GM12878 (cell line): ENCODE data around the gene KICS2.

Experiments used
- BACH1 ChIP-seq: fragments of 450-650 bp; IDR thresholded peaks from 2 replicates; pipeline ENCODE4 v1.6.1; 2017; ENCODE audit warnings: mild to moderate bottlenecking, borderline replicate concordance
- BHLHE40 ChIP-seq, 2 experiments: fragments of 450-650 bp in 1 of 2; IDR thresholded peaks; 2 replicates each; pipeline ENCODE4 v1.6.1; 2011 to 2017; ENCODE audit warnings: low read depth in 2 of 2, borderline replicate concordance in 1 of 2, improper control_type of control experiment in 1 of 2, low read length in 1 of 2, mild to moderate bottlenecking in 1 of 2
- EZH2 ChIP-seq: IDR thresholded peaks from 2 replicates; pipeline ENCODE4 v1.6.1; 2012; ENCODE audit warnings: low read depth, mild to moderate bottlenecking, control low read depth, inconsistent platforms, low read length, borderline replicate concordance; ENCODE audit not compliant: control insufficient read depth
- POLR2A ChIP-seq: IDR thresholded peaks from 2 replicates; pipeline ENCODE4 v1.6.1; 2011; ENCODE audit warnings: low read depth, mild to moderate bottlenecking, low read length
- TCF7 ChIP-seq: IDR thresholded peaks from 2 replicates; pipeline ENCODE4 v1.6.1; 2014; ENCODE audit warnings: antibody characterized with exemption, borderline replicate concordance
- YY1 ChIP-seq: IDR thresholded peaks from 2 replicates; pipeline ENCODE4 v1.6.1; 2011; ENCODE audit warnings: low read depth, mild to moderate bottlenecking, low read length
- ZNF217 ChIP-seq: fragments of 450-650 bp; IDR thresholded peaks from 2 replicates; pipeline ENCODE4 v1.6.1; 2017; ENCODE audit warnings: antibody characterized with exemption, mild to moderate bottlenecking
- TF ChIP-seq, protein P1 (sequence below), 3 experiments: IDR thresholded peaks in 2 of 3; conservative IDR thresholded peaks in 1 of 3; 2 replicates each; pipeline ENCODE4 v1.5.1; 2011; ENCODE audit warnings: low read depth in 3 of 3, low read length in 3 of 3, mild to moderate bottlenecking in 3 of 3, control low read depth in 2 of 3, moderate library complexity in 2 of 3, inconsistent platforms in 1 of 3, mixed read lengths in 1 of 3; ENCODE audit not compliant: control insufficient read depth in 2 of 3, insufficient read depth in 1 of 3; ENCODE audit errors: extremely low read depth in 1 of 3
- TF ChIP-seq, protein P2 (sequence below): fragments of 150-350 bp; IDR thresholded peaks from 2 replicates; pipeline ENCODE4 v1.6.1; 2016; ENCODE audit warnings: low read depth, low read length

DNA sequence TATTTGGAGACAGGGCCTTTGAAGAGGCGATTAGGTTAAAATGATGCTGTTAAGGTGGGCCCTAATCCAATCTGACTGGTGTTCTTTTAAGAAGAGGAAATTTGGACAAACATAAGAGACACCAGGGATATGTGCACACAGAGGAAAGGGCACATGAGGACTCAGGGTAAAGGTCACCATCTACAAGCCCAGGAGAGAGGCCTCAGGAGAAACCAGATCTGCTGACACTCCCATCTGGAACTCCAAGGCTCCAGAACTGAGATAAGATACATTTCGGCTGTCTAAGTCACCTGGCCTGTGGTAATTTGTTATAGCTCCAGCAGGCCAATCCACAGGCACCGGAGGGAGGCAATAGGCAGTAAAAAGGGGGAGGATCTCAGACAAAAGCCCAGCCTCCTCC is 48.6 kb downstream of the KICS2 start:
- no peak for TF ChIP-seq EZH2
- no peak for TF ChIP-seq ZNF217
- TF ChIP-seq, protein P1, sequence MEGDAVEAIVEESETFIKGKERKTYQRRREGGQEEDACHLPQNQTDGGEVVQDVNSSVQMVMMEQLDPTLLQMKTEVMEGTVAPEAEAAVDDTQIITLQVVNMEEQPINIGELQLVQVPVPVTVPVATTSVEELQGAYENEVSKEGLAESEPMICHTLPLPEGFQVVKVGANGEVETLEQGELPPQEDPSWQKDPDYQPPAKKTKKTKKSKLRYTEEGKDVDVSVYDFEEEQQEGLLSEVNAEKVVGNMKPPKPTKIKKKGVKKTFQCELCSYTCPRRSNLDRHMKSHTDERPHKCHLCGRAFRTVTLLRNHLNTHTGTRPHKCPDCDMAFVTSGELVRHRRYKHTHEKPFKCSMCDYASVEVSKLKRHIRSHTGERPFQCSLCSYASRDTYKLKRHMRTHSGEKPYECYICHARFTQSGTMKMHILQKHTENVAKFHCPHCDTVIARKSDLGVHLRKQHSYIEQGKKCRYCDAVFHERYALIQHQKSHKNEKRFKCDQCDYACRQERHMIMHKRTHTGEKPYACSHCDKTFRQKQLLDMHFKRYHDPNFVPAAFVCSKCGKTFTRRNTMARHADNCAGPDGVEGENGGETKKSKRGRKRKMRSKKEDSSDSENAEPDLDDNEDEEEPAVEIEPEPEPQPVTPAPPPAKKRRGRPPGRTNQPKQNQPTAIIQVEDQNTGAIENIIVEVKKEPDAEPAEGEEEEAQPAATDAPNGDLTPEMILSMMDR (IDR thresholded peaks at IDR 0.05 in 2 of 3, conservative IDR thresholded peaks at IDR 0.05 in 1 of 3; ENCODE audit: control insufficient read depth in 2 of 3, extremely low read depth in 1 of 3, insufficient read depth in 1 of 3, low read depth in 3 of 3, low read length in 3 of 3), result no peak
- no peak for TF ChIP-seq POLR2A
- no peak for TF ChIP-seq TCF7
- TF ChIP-seq BACH1, result no peak
- no peak for TF ChIP-seq YY1
- no peak for TF ChIP-seq BHLHE40 (IDR thresholded peaks at IDR 0.05; ENCODE audit: borderline replicate concordance in 1 of 2, low read depth in 2 of 2, low read length in 1 of 2)
- TF ChIP-seq, protein P2, sequence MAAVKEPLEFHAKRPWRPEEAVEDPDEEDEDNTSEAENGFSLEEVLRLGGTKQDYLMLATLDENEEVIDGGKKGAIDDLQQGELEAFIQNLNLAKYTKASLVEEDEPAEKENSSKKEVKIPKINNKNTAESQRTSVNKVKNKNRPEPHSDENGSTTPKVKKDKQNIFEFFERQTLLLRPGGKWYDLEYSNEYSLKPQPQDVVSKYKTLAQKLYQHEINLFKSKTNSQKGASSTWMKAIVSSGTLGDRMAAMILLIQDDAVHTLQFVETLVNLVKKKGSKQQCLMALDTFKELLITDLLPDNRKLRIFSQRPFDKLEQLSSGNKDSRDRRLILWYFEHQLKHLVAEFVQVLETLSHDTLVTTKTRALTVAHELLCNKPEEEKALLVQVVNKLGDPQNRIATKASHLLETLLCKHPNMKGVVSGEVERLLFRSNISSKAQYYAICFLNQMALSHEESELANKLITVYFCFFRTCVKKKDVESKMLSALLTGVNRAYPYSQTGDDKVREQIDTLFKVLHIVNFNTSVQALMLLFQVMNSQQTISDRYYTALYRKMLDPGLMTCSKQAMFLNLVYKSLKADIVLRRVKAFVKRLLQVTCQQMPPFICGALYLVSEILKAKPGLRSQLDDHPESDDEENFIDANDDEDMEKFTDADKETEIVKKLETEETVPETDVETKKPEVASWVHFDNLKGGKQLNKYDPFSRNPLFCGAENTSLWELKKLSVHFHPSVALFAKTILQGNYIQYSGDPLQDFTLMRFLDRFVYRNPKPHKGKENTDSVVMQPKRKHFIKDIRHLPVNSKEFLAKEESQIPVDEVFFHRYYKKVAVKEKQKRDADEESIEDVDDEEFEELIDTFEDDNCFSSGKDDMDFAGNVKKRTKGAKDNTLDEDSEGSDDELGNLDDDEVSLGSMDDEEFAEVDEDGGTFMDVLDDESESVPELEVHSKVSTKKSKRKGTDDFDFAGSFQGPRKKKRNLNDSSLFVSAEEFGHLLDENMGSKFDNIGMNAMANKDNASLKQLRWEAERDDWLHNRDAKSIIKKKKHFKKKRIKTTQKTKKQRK, result no peak
